ENCODE results near the gene CKAP5.

GRCh38 chr11:46837860-46838259 lies 8.2 kb downstream of the CKAP5 start:
- TF ChIP-seq EZH2phosphoT487 (IDR thresholded peaks at IDR 0.05), result no peak
- TF ChIP-seq CTCF (IDR thresholded peaks at IDR 0.05), result no peak
- TF ChIP-seq EZH2 (IDR thresholded peaks at IDR 0.05), result no peak

Measured in neural progenitor cell (in vitro differentiated cells).